Stimulated activated CD8-positive, alpha-beta memory T cell treated with anti-CD3 and anti-CD28 coated beads, Interleukin-12 subunit alpha, Interleukin-12 subunit beta, amount 100 ng/mL, for 1 hour (primary cell): ENCODE results near the gene PARN.

Experiments used
- DNase-seq: peaks from one replicate; pipeline ENCODE4 v3.0.0-alpha.2; 2020; ENCODE audit warnings: low read depth

The PARN gene

DNA sequence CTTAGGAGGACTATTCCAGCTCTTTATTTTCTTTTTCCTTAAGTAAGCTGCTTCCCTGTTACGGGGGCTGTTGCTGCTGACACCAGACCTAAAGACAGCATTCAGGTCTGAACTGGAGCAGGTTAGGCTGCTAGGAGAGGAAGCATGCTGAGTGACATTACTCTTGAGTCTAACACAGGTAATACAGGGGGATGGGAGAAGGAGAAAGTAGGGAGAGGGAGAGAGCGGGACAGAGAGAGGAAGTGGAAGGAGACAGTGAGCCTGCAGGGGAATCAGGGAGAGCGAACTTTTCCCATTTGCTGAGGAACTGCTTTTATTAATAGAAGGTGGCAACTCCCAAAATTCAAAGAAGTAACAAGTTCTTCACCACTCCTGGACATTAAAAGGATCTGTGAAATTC is 130.9 kb downstream of the PARN start:
- DNase-seq = no peak

DNA sequence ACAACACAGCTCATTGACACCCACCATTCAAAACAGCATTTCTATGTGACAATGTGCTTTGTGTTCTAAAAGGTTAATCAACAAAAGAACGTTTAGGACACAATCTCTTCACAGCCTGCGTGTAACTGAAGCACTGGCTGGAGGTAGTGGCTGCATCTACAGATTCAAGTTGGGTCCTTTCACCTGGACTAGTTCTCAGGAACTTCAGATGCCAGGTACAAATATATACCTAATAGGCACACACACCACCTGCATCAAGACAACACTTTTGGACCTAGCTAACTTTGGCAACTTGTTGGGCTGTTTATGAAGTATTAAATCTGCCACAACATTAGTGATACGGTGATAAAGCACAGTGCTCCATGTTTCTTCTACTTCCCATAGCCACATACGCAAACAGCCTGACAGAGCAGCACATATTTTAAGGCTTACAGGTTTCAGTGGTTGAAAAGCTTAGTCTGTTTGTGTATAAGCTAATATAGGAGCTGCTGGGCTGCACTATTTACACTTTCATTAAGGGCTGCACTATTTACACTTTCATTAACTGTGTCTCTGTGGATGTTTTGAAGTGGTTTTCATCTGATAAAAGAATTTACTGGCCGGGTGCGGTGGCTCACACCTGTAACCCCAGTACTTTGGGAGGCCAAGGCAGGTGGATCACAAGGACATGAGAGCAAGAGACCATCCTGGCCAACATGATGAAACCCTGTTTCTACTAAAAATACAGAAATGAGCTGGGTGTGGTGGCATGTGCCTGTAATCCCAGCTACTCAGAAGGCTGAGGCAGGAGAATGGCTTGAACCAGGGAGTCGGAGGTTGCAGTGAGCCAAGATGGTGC is 132.6 kb downstream of the PARN start:
- no peak for DNase-seq

DNA sequence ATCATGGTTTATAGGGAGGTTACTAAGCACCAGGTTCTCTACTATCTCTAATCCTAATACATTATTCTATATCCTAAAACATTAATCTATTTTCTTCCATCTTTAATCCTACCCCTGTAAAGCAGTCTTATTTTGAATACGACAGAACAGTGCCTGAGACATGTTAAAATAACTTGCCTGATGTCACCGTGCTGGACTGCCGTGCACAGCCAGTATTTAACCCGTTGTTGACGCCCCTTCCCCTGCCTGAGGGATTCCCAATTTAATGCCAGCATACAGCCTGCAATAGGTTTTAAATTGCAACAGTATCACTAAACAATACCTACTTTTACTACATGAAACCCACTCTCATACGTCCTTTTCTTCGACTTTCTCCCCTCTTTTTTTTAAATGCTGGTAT is 133.3 kb downstream of the PARN start:
- no peak for DNase-seq

DNA sequence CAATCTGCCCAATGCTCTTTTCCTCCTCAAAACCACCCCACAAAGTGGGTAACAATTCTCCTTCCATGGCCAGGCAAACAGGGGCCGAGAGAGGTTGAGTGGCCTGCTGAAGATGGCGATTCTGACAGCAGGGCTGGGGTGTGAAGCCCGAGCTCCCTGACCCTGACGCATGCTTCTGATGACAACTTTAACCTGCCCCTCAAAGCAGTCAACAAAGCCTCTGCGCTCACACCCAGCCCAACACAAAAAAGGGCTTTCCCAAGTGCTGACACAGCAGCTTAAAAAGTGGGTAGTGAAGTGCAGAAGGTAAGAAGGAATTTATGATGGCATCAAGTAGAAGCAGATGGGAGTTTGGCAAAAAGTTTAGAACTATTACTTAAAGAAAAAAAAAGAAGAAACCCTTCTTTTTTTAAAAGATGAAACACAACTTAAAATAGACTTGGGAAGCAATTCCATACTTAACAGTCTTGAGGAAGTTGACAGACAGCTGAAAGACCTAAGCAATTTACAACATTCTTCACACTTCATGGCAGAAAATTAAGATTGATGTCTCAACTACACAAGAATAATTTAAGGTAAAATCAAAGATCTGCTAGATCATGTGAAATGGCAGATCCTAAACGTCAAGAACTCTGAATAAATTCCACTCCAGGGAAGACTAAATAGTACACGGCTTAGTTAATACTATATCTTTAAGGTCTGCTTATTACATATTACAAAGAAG is 133.9 kb downstream of the PARN start:
- DNase-seq = no peak

DNA sequence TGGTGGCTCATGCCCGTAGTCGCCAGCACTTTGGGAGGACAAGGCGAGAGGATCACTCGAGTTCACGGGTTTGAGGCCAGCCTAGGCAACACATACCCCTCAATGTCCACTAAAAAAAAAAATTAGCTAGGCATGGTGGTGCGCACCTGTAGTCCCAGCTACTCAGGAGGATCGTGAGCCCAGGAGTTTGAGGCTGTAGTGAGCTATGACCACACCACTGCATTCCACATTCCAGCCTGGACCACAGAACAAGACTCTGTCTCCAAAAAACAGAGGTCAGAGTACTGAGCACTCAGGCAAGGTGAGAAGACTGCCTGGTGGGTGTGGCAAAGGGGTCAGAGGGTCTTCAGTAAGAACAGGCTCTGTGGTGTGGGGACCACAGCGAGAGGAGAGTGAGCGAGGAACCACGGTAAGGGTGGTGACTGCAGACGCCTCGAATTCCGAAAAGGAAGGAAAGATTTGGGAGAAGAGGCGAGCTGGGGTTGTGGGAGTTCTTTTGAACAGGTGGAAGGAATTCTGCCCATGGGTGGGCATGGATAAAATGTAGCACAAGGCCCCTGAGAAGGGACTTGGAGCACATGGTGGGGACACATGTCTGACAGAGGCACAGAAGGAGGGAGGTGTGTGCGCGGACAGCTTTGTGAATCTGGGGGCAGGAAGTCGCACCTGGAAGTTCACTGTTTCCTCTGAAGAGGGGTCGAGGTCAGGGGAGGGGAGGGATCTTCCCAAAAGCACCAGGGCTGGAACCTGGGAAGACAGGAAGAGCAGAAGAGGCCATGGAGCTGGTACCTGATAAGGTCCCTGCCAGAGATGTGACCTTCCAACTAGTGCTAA is 134.6 kb downstream of the PARN start:
- DNase-seq = no peak

DNA sequence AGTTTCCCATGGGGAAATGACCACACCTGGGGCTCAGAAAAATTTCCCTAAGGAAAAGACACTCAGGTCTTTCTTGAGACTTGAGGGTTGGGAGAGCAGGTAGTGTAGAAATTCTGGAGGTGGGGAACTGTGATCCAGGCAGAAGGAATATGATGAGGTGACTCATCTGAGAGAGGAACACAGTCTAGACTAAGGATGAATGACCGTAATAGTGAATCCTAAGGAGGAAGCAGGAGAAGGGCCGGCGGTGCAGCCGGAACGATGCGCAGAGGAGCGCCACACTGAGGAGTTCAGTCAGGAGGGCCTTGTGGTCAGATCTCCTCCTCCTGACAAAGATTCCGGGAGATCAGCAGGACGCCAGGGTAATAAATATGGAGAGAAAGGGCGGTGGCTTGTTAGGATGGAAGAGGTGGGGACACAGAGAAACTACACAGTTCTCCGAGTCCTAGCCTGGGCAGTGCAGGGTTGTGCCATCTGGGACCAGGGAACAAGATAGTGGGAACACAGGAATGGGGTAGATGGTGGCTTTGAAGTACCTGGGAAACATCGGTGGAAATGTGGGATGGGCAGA is 135.6 kb downstream of the PARN start:
- DNase-seq = no peak

DNA sequence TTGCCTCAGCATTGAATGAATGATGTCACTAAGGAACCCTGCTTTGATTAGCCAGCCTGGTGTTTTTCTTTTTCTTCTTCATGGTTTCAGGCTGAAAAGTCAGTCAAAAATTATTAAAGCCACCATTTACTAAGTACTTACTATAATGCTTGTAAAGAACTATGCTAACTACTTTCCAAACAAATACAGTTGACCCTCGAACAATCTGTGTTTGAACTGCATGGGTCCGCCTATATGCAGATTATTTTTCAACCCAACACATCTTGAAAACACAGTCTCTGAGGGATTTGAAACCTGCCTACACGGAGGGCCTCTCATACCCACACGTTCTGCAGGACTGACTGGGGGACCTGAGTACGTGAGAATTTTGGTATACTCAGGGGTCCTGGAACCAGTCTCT is 136.3 kb downstream of the PARN start:
- DNase-seq = no peak

DNA sequence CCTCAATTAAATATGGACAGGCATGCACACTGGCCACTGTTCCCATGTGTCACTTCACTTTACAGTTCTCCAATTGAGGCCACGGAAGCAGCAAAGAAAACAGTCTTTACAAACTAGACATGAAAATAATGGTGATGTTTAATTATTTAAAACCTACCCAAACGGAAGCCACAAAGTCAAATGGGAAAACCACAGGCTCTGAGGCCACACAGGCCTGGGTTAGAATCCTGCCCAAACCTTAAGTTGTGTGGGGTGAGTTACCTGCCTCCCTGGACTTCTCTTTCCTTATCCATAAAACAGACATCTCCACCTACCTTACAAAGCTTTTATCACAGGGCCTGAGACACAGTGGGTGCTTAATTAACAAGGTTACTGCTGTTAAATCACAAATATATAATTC is 137.4 kb downstream of the PARN start:
- no peak for DNase-seq

DNA sequence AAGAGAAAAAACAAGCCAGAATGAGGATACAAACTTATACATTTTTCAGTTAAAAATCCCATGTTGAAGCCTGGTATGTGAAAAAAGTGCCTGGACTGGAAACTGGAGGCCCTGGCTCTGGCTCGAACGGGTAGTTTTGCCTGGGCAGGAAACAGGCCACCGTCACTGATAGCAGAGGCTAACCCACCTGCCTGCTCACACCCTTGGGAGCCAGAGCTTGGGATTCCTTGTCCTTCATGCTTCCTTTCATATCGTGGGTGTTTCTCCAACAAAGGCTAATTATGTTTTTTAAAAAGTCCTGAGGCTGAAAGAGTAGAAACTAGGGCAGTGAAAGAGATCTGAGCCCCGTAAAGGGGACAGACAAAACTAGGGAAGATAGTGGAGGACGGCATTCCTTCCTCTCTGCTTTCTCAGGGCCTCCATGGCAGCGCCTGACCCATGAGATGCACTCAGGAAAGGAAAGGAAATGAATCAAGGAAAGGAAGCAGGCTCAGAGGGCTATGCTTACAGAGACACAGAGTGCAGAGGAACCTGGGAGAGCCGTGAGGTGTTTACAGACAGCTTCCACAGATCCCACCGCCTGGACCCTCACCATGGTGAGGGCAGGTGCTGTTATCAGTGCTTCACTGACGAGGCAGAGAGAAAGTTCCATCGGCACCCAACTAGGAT is 138.1 kb downstream of the PARN start:
- no peak for DNase-seq

DNA sequence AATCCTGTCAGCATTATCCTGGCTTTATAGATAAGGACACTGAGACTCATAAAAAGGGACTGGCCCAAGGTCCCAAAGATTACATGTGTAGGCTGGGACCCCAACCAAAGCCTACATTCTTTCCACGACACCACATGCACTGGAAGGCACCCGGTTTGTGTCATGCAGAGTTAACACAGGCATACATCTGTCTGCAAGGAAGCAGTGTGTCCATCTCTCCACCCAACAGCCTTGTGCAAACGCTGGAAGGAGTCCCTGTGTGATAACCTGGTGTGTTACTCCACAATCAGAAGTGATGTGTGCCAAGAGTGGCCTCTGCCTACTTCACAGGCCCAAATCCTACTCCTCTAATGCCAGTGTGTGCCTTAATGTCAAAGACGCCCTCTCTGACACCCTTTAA is 139.8 kb downstream of the PARN start:
- DNase-seq = no peak

DNA sequence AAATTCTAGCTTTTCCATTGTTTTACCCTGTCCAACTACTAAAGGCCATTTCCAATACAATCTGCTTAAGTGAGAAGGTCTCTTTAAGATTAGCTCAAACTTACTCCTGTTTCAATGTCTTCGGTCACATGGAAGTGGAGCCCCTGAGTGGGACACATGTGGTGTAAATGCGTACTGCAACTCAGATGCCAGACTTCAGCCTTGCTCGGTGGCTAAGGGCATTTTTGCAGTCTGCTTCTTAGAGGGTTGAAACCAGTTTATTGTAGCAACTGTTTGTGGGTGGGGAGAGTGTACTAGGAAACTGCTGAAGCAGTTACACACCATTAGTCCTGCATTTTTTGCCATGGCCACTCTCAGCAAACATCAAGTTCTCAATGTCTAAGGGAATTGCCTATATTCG is 140.6 kb downstream of the PARN start:
- DNase-seq = no peak

DNA sequence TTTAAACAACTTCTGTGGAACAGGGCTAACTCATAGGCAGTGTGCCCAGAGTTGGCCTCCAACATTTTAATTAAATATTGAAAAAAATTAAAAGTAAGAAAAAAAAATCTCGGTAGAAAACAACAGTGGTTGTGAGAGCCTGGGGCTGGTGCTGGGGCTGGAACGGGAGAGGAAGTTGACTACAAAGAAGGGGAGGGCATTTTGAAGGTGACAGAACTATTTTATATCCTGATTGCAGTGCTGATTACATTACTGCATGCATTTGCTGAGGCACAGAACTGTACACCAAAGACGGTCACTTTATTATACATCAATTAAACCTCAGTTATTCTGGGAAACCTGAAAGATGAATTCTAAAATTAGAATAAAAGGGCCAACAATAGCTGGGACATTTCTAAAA is 142.5 kb downstream of the PARN start:
- no peak for DNase-seq

DNA sequence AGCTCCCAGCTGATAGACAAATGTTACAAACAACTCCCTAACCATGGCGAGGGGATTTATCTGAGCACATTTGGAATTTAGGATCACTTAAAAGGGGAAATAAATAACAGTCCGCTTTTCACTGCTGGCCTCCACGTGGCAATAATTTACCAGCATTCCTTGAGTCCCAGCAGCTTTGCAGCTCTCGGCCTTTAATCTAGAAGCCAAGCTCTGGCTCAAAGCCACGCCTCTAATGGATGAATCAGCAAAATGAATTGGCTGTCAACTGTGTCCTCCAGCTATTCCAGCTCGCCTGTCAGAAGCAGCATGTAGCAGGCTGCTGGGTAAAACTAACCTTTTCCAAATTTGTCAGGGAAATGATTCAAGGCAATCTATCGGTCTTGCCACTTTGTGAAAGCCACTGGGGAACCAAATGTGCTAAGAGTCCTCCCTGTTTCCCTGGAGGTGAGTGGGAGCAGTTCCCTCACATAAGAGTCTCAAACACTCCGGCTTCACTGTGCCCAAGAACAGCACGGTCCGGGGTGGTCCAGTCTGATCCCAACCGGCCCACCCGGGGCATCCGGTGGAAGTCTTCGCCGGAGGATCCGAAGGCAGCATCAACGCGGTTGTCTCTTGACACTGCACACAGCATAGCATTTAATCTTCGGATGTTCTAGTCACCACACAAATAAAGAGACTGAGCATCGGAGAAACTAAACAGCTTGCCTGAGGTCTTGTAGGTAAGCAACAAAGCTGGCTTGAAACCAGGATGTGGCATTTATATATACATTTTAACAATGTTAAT is 143.3 kb downstream of the PARN start:
- no peak for DNase-seq

DNA sequence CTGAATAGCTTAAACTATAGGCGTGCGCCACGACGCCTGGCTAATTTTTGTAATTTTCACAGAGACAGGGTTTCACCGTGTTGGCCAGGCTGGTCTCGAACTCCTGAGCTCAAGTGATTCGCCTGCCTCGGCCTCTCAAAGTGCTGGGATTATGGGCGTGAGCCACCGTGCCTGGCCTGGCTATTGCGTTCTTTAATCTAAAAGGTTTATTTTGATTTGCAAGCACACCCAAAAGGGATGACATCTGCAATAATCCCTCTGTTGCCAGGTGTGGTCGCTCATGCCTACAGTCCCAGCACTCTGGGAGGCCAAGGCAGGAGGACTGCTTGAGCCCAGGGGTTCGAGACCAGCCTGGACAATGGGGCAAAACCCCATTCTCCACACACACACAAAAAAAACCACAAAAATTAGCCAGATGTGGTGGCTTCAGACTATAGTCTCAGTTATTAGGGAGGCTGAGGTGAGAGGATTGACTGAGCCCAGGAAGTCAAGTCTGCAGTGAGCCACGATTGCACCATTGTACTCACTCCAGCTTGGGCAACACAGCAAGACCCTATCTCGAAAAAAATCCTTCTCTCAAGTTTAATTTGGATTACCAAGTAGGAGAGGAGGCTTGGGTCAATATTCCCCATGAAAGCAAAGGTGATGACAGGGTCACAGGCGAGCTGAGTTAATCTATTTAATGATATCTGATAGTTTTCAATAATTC is 144.1 kb downstream of the PARN start:
- no peak for DNase-seq

DNA sequence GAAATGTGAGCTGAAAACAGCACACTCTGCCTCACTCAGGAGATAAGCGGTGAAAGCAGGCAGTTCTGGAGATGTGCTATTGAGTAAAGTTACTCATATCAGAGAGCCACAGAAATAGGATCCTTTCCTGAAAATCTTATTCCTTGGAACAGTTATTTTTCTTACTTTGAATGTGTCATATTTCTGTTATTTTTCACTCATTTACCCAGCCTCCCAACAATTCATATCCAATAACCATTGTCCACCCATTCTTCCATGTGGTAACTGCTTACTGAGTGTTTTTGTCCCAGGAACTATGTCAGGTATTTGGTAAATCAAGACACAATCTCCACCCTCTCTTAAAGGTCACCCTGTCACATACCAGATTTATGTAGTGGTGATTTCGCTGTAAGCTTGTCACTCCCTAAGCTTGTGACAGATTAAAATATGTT is 144.9 kb downstream of the PARN start:
- no peak for DNase-seq

DNA sequence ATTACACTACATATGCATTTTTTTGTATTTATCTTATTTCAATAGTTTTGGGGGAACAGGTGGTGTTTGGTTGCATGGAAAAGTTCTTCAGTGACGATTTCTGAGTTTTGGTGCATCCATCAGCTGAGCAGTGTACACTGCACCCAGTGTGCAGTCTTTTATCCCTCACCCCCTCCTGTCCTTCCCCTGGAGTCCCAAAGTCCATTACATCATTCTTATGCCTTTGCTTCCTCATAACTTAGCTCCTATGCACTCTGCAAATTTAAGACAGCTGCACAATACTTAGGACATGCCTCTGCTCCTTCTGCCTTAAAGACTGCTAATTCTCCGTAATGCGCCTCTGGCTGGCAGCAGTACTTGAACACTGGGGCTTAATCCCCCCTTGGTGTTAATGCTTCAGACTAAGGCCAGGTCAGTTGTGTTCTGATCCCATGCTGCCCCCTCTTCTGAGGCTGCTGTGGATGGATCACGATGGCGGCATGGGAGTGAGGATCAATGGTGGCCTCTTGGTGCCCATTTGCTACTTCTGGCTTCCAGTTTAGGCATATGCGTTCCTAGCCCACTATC is 146.2 kb downstream of the PARN start:
- DNase-seq = no peak

DNA sequence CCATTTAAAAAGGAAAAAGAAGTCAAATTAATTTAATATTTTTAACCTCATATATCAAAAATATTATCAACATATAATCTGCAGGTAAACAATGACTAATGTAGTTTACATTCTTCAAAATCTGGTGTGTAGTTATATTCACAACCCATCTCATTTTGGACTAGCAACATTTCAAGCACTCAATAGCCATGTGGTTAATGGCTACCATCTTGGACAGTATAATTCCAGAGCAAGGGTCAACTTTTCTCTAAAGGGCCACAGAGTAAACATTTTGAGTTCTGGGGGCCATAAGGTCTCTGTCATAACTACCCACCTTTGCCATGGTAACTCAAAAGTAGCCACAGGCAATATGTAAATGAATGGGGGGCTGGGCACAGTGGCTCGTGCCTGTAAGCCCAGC is 153.9 kb downstream of the PARN start:
- no peak for DNase-seq

DNA sequence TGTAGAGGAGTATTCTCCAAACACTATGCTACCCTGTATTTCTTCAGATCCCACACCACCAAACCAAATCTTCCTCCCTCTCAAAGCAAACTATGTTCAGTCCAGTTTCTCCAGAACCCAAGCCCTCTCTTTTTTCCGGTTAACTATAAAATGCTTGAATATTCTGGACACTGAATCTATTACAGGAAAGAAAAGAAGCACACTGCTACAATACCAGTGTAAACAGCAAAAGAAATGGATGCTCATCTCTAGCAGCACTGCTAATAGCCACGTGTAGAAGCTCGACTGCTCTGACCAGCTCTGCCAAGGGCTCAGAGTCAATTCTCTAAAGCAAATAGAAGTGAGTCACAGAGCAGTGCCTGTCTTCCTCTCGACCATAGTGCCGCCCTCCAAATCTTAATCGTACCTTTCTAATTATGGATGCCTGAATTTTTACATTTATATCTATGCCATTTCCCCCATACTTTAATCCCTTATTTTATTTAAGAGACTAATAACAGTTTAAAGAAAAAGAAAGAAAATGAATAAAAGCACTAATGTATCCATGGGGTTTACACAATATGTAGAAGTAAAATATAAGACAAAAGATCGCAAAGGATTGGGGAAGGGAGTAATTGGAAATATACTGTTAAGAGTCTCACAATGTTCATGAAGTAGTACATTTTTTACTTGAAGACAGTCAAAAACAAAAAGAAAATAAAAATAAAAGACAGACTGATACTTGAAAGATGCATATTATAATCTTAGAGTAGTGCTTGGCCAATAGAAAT is 154.5 kb downstream of the PARN start:
- DNase-seq = no peak

DNA sequence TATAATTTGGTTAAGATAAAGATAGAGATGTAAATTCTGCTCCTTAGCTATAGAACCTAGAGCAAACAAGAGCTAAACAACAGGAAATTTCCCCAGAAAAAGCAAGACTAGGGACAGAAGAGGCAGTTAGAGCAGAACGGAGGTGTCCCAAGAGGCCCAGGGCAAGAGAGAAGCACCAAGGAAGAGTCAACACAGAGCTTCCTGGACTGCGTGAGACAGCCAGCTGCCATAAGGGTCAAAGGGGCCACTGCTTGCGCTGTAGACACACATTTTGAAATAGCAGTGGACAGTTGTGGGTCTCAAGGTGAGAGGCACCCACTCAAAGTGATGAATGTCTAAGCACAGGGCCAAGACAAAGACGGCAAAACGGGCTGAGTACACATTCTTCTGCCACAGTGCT is 156.6 kb downstream of the PARN start:
- no peak for DNase-seq
